Keratinocyte (primary cell): ENCODE results near the gene BID. TPM values are rescaled to one million over a fixed set of nuclear protein-coding genes. Genes with fewer than 3 reads are reported as not detected.

Source experiments
- DNase-seq: peaks from one replicate; pipeline ENCODE4 v3.0.0-alpha.2; 2011; ENCODE audit warnings: low read depth, missing footprints, low spot score
- FAIRE-seq: peaks from 2 replicates; lab custom pipeline; 2011; peaks lifted over from hg19 to GRCh38; lab: Jason Lieb, UNC
- H2AFZ ChIP-seq: 2 replicates; pipeline ENCODE4 v1.6.0; 2012; ENCODE audit warnings: low read length, control low read depth, inconsistent platforms; ENCODE audit not compliant: control insufficient read depth
- H3K27ac ChIP-seq: 2 replicates; pipeline ENCODE4 v1.5.1; 2011; ENCODE audit warnings: low read length; ENCODE audit not compliant: control insufficient read depth, insufficient read depth
- H3K27me3 ChIP-seq: 3 replicates; pipeline ENCODE4 v1.6.0; 2011; ENCODE audit warnings: low read length; ENCODE audit not compliant: control insufficient read depth, insufficient read depth; ENCODE audit errors: extremely low read depth
- H3K36me3 ChIP-seq, 2 experiments: 2 replicates in 1 of 2; 3 replicates in 1 of 2; pipeline ENCODE4 v1.5.1; 2011; ENCODE audit warnings: low read length in 2 of 2, mild to moderate bottlenecking in 1 of 2; ENCODE audit not compliant: control insufficient read depth in 2 of 2, insufficient read depth in 2 of 2; ENCODE audit errors: extremely low read depth in 1 of 2
- H3K4me1 ChIP-seq: 3 replicates; pipeline ENCODE4 v1.5.1; 2011; ENCODE audit warnings: low read length; ENCODE audit not compliant: control insufficient read depth, insufficient read depth; ENCODE audit errors: extremely low read depth
- H3K4me2 ChIP-seq: 3 replicates; pipeline ENCODE4 v1.6.0; 2011; ENCODE audit warnings: low read depth, low read length; ENCODE audit not compliant: control insufficient read depth, insufficient read depth; ENCODE audit errors: extremely low read depth
- H3K4me3 ChIP-seq, 3 experiments: fragments of 200-600 bp in 1 of 3; sonication (generic) in 1 of 3; 2 replicates in 2 of 3; 3 replicates in 1 of 3; pipeline ENCODE4 v1.5.1; 2011 to 2016; ENCODE audit warnings: low read length in 3 of 3, mild to moderate bottlenecking in 3 of 3, control low read depth in 2 of 3, inconsistent platforms in 1 of 3, low read depth in 1 of 3, mixed read lengths in 1 of 3, mixed run types in 1 of 3, moderate library complexity in 1 of 3; ENCODE audit not compliant: control insufficient read depth in 2 of 3, insufficient read depth in 2 of 3; ENCODE audit errors: extremely low read depth in 1 of 3
- H3K79me2 ChIP-seq: 2 replicates; pipeline ENCODE4 v1.6.0; 2012; ENCODE audit warnings: low read length; ENCODE audit not compliant: control insufficient read depth, insufficient read depth
- H3K9ac ChIP-seq: 3 replicates; pipeline ENCODE4 v1.6.0; 2011; ENCODE audit warnings: low read length; ENCODE audit not compliant: control insufficient read depth, insufficient read depth; ENCODE audit errors: extremely low read depth
- H3K9me1 ChIP-seq: 3 replicates; pipeline ENCODE4 v1.6.0; 2011; ENCODE audit warnings: low read length; ENCODE audit not compliant: control insufficient read depth, insufficient read depth; ENCODE audit errors: extremely low read depth
- H3K9me3 ChIP-seq: 2 replicates; pipeline ENCODE4 v1.5.1; 2012; ENCODE audit warnings: low read depth, low read length; ENCODE audit not compliant: control insufficient read depth
- H4K20me1 ChIP-seq: 3 replicates; pipeline ENCODE4 v1.6.0; 2011; ENCODE audit warnings: low read length; ENCODE audit not compliant: control insufficient read depth, insufficient read depth; ENCODE audit errors: extremely low read depth
- CTCF ChIP-seq, 3 experiments: IDR thresholded peaks in 1 of 3; conservative IDR thresholded peaks in 1 of 3; optimal IDR thresholded peaks in 1 of 3; 2 replicates in 2 of 3; 3 replicates in 1 of 3; pipeline versions ENCODE3 to v1.5.1; 2011; ENCODE audit warnings: low read length in 3 of 3, mild to moderate bottlenecking in 3 of 3, moderate library complexity in 2 of 3, control low read depth in 1 of 3, inconsistent platforms in 1 of 3; ENCODE audit not compliant: insufficient read depth in 2 of 3; ENCODE audit errors: extremely low read depth in 1 of 3
- EZH2 ChIP-seq: IDR thresholded peaks from one replicate; pipeline ENCODE4 v1.6.1; 2012; ENCODE audit warnings: inconsistent platforms, mild to moderate bottlenecking, low read length, moderate library complexity
- dilution Hi-C: fragments of 300-500 bp; cut with MboI; formaldehyde crosslinking; loops from one replicate; pipeline ENCODE4 v1.7.0; 2020; ENCODE audit warnings: low sequenced_read_pairs; ENCODE audit not compliant: extremely low pct_ligation_motif_present
- polyA plus RNA-seq, 5 experiments: library from polyadenylated mRNA; depleted of rRNA in 3 of 5; stranded (reverse) in 3 of 5; stranded (forward) in 1 of 5; unstranded in 1 of 5; fragments of >200 nt; gene quantifications; 1 replicate in 1 of 5; 2 replicates in 3 of 5; 3 replicates in 1 of 5; pipeline versions ENCODE4 v1.2.1 to v1.2.3, GENCODE V29; 2011 to 2012; ENCODE audit warnings: missing spikeins in 2 of 5, low read depth in 1 of 5, low replicate concordance in 1 of 5

Gene BID
- polyA plus RNA-seq, 1 donor (not counting 4 experiments of a cell fraction or from before 2014, with no cell fraction given) = 46.0 TPM

- Histone ChIP-seq H3K4me1 (no peaks in the 10 kb centered on the region), H3K9ac (no peak overlapping the region), H3K27ac (no peak overlapping the region), H3K36me3 (no peaks in the 10 kb centered on the region), H3K79me2 (no peaks in the 10 kb centered on the region), H2AFZ (no peak overlapping the region), H3K4me3 (no peak overlapping the region), H3K27me3 (no peaks in the 10 kb centered on the region), H3K9me3 (no peaks in the 10 kb centered on the region), H4K20me1 (no peaks in the 10 kb centered on the region), H3K9me1 (no peaks in the 10 kb centered on the region), H3K4me2 (no peak overlapping the region)
- DNase-seq (no peak), FAIRE-seq (no peak)
- dilution Hi-C loops = no loop called here
- TF ChIP-seq EZH2 = no peak
Measured at GRCh38 chr22:17751596-17751995, 22.7 kb downstream of the BID start.

GRCh38 chr22:17749605-17750395 lies 24.5 kb downstream of the BID start:
- Histone ChIP-seq H3K4me1 (no peaks in the 10 kb centered on the region), H3K27me3 (no peaks in the 10 kb centered on the region), H3K27ac (no peak overlapping the region), H3K9me3 (no peaks in the 10 kb centered on the region), H3K4me2 (no peak overlapping the region), H3K36me3 (peaks cover 0 to 2% of the 10 kb centered on the region in 2 experiments), H3K79me2 (no peaks in the 10 kb centered on the region), H3K9ac (no peak overlapping the region), H3K9me1 (no peaks in the 10 kb centered on the region), H2AFZ (no peak overlapping the region), H4K20me1 (no peaks in the 10 kb centered on the region), H3K4me3 (no peak overlapping the region)
- no peak for DNase-seq
- no peak for FAIRE-seq
- dilution Hi-C loops = no loop called here
- TF ChIP-seq CTCF (optimal IDR thresholded peaks at IDR 0.05 in 1 of 3, IDR thresholded peaks at IDR 0.05 in 1 of 3, conservative IDR thresholded peaks at IDR 0.05 in 1 of 3; ENCODE audit: extremely low read depth in 1 of 3, insufficient read depth in 2 of 3, low read length in 3 of 3) = no peak
- no peak for TF ChIP-seq EZH2
